ENCODE results near the gene CALN1.

- no peak for TF ChIP-seq YY1 (IDR thresholded peaks at IDR 0.05; ENCODE audit: insufficient read depth, insufficient read length)
- no peak for TF ChIP-seq ZNF274 (IDR thresholded peaks at IDR 0.05; ENCODE audit: low read depth, low read length)
- TF ChIP-seq SUZ12 (IDR thresholded peaks at IDR 0.05; ENCODE audit: extremely low read depth, insufficient read depth, insufficient read length): no peak
These were observed 305.7 kb downstream of the CALN1 start for GRCh38 chr7:72106405-72106804.
